Muscle of leg (tissue), 16 donors: ENCODE data around the gene ZNF391. TPM values are rescaled to one million over a fixed set of nuclear protein-coding genes. Genes with fewer than 3 reads are reported as not detected.
"Not testable (repeated sequence)": the region's sequence is repeated elsewhere in the genome, so short reads cannot be mapped to it uniquely, and the experiment has no call there.

Experiments
- DNase-seq: peaks from one replicate; pipeline ENCODE4 v3.0.0; 2013
- H3K27ac ChIP-seq: one replicate; pipeline ENCODE4 v1.5.1; 2013; ENCODE audit warnings: mild to moderate bottlenecking, low read length, control low read depth
- H3K27me3 ChIP-seq: one replicate; pipeline ENCODE4 v1.6.1; 2013; ENCODE audit warnings: low read length; ENCODE audit not compliant: control insufficient read depth, insufficient read depth
- H3K36me3 ChIP-seq: one replicate; pipeline ENCODE4 v1.6.1; 2013; ENCODE audit warnings: low read length; ENCODE audit not compliant: control insufficient read depth, insufficient read depth
- H3K4me1 ChIP-seq: one replicate; pipeline ENCODE4 v1.6.1; 2013; ENCODE audit warnings: low read length; ENCODE audit not compliant: control insufficient read depth, insufficient read depth
- H3K4me3 ChIP-seq: one replicate; pipeline ENCODE4 v1.5.1; 2013; ENCODE audit warnings: low read length, control low read depth
- H3K9me3 ChIP-seq: replicated peaks from 2 replicates; pipeline ENCODE4 v1.6.1; 2013; ENCODE audit warnings: low read depth, low read length; ENCODE audit not compliant: control insufficient read depth
- WGBS: methylation state at CpG from one replicate; pipeline ENCODE4 v1.1.5; 2013; ENCODE audit warnings: missing lambda C conversion rate; ENCODE audit not compliant: insufficient coverage; 5-methylcytosine and 5-hydroxymethylcytosine counted together
- long read RNA-seq, 11 donors: transcript quantifications; one replicate each; lab custom pipeline, GENCODE V29; 2026
- polyA plus RNA-seq, 8 donors: library from polyadenylated mRNA; unstranded; fragments of 120-200 nt; gene quantifications; one replicate each; pipeline versions ENCODE4 v1.2.1 to v1.2.3, GENCODE V29; 2013; ENCODE audit warnings: inconsistent platforms in 1 of 8, low replicate concordance in 1 of 8; ENCODE audit not compliant: insufficient read length in 8 of 8, insufficient read depth in 1 of 8
- total RNA-seq: library from RNA; stranded (reverse); fragments of 120-200 nt; gene quantifications from one replicate; pipeline ENCODE4 v1.2.4, GENCODE V29; 2013

Gene ZNF391
- total RNA-seq (3.0 TPM), polyA plus RNA-seq (1 to 10 TPM; 3.0 to 6.9 (median 4.6) TPM)
- long read RNA-seq, donor 1, full-length matches to known transcripts, result 1 of 1 reads
- long read RNA-seq, donor 1, partial matches to known transcripts, result 0 of 1 reads
- long read RNA-seq, donor 1, other reads (novel, unspliced or antisense), result 0 of 1 reads
- long read RNA-seq, donor 2, result 0 reads
- long read RNA-seq, donor 3, full-length matches to known transcripts, result 1 of 1 reads
- long read RNA-seq, donor 3, partial matches to known transcripts, result 0 of 1 reads
- long read RNA-seq, donor 3, other reads (novel, unspliced or antisense), result 0 of 1 reads
- long read RNA-seq, donor 4, result 0 reads
- long read RNA-seq, donor 5, partial matches to known transcripts, result 0 of 2 reads
- long read RNA-seq, donor 5, other reads (novel, unspliced or antisense), result 0 of 2 reads
- long read RNA-seq, donor 6, full-length matches to known transcripts, result 1 of 1 reads
- long read RNA-seq, donor 6, partial matches to known transcripts, result 0 of 1 reads
- long read RNA-seq, donor 6, other reads (novel, unspliced or antisense), result 0 of 1 reads
- long read RNA-seq, donor 7, result 0 reads
- long read RNA-seq, donor 8, full-length matches to known transcripts, result 2 of 2 reads
- long read RNA-seq, donor 8, partial matches to known transcripts, result 0 of 2 reads
- long read RNA-seq, donor 8, other reads (novel, unspliced or antisense), result 0 of 2 reads
- long read RNA-seq, donor 9, full-length matches to known transcripts, result 1 of 1 reads
- long read RNA-seq, donor 9, partial matches to known transcripts, result 0 of 1 reads
- long read RNA-seq, donor 9, other reads (novel, unspliced or antisense), result 0 of 1 reads
- long read RNA-seq, donor 10, full-length matches to known transcripts, result 1 of 1 reads
- long read RNA-seq, donor 10, partial matches to known transcripts, result 0 of 1 reads
- long read RNA-seq, donor 10, other reads (novel, unspliced or antisense), result 0 of 1 reads
- long read RNA-seq, donor 11, full-length matches to known transcripts, result 2 of 2 reads
- long read RNA-seq, donor 11, partial matches to known transcripts, result 0 of 2 reads
- long read RNA-seq, donor 11, other reads (novel, unspliced or antisense), result 0 of 2 reads

DNA sequence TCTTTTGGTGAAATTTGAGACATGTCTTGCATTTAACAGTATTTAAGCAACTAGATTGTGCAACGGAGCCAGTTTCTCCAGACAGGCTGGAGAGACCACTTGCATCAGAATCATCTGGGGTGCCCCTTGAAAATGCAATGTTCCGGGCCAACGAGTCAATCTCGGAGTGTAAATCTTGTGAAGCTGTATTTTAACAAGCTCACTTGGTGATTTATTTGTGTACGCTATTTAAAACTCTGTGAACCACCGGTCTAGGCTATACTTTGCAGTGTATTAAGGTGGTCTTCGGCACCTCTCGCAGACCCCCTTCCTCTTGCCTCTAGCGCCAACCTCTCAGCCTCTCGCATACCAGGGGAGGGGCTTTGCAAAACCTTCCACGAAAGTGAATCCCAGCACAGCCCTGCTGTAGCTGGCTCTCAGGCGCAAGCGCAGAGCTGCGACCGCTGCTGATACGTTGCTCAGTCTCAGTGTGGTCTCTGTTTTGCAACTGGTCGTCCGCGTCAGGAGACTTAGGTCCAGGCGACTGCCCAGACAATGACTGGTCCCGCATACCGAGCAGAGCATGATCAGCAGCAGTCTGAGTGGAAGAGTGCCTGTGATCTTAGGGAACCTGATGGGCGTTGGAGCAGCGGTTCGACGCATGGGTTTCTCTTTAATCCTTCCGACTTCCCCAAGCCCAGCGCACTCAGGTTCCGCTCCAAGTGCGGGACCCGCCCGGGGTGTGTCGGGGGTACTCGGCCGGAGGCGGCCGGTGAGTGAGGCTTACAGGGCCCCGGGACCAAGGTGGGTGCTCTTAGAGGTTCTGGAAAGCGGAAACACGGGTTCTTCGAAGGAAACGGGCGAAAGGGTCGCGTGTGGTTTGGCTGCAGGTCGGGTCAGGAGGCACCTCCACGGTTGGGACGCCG lies at the start of gene ZNF391:
Gene ZNF391 (plus strand): TSS at position 467 of the 905 bp plus-strand sequence. CDS start 11,612 bp downstream, outside the sequence.
- Histone ChIP-seq H3K27me3 (no peaks in the 10 kb centered on the region), H3K4me1 (no peaks in the 10 kb centered on the region), H3K27ac (peak within 1 kb of the TSS; percentile 90), H3K36me3 (no peaks in the 10 kb centered on the region), H3K4me3 (peak within 1 kb of the TSS; percentile 89), H3K9me3 (peaks cover under 1% of the 10 kb centered on the region)
- under 1% methylated on average over 39 of the region's 49 CpGs for WGBS
- peak; percentile 89 for DNase-seq

- Histone ChIP-seq H3K27ac (no peak overlapping the region), H3K4me3 (no peak overlapping the region), H3K27me3 (no peaks in the 10 kb centered on the region), H3K36me3 (no peaks in the 10 kb centered on the region), H3K4me1 (no peaks in the 10 kb centered on the region), H3K9me3 (peaks cover 1% of the 10 kb centered on the region)
- WGBS, result 100% methylated on average over 2 of the region's 4 CpGs
- no peak for DNase-seq
Measured at GRCh38 chr6:27352850-27353249, 35.7 kb upstream of the ZNF391 start.

GRCh38 chr6:27358786-27359185 lies 29.8 kb upstream of the ZNF391 start:
- Histone ChIP-seq H3K36me3 (no peaks in the 10 kb centered on the region), H3K4me3 (no peak overlapping the region)

GRCh38 chr6:27359231-27359630 lies 29.3 kb upstream of the ZNF391 start:
- DNase-seq, result no peak
- no CpG with 5 or more reads among the region's 1 CpG for WGBS
- no peak overlapping the region for H3K4me3 ChIP-seq
- no peaks in the 10 kb centered on the region for H3K27me3 ChIP-seq
- H3K36me3 ChIP-seq, result no peaks in the 10 kb centered on the region
- peaks cover 6% of the 10 kb centered on the region for H3K9me3 ChIP-seq
- H3K27ac ChIP-seq, result no peak overlapping the region
- no peaks in the 10 kb centered on the region for H3K4me1 ChIP-seq

More at GRCh38 chr6:27358786-27359185, 29.8 kb upstream of the ZNF391 start:
- no peaks in the 10 kb centered on the region for H3K27me3 ChIP-seq
- DNase-seq, result no peak
- no peaks in the 10 kb centered on the region for H3K4me1 ChIP-seq
- WGBS, result no CpG with 5 or more reads among the region's 2 CpGs
- H3K9me3 ChIP-seq, result peaks cover 6% of the 10 kb centered on the region
- no peak overlapping the region for H3K27ac ChIP-seq

DNA sequence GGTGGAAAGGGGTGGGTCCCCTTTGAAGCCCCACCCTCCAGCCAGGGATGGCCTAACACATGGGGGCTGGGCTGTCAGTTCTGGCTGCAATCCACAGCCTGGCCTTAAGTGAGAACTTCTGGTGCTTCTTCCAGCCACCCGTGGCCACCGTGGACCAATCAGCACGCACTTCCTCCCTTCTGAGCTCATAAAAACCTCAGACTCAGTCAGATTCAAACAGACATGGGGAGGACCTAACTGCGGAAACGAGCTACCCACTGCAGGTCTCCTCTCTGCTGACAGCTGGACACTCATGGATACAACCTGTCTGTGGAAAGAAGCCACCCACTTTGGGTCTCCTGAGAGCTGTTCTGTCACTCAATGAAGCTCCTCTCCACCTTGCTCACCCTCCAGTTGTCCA lies 20.4 kb upstream of the ZNF391 start:
- Histone ChIP-seq H3K27me3 (no peaks in the 10 kb centered on the region), H3K27ac (no peak overlapping the region), H3K4me1 (no peaks in the 10 kb centered on the region), H3K9me3 (no peaks in the 10 kb centered on the region), H3K4me3 (no peak overlapping the region), H3K36me3 (no peaks in the 10 kb centered on the region)
- no peak for DNase-seq
- WGBS, result 100% methylated on average over 5 of the region's 5 CpGs

GRCh38 chr6:27370391-27370790 lies 18.2 kb upstream of the ZNF391 start:
- Histone ChIP-seq H3K4me3 (no peak overlapping the region), H3K9me3 (no peaks in the 10 kb centered on the region), H3K36me3 (no peaks in the 10 kb centered on the region), H3K27ac (no peak overlapping the region), H3K4me1 (peaks cover 4% of the 10 kb centered on the region), H3K27me3 (peaks cover 8% of the 10 kb centered on the region)
- DNase-seq, result no peak
- WGBS, result no CpG with 5 or more reads among the region's 4 CpGs

DNA sequence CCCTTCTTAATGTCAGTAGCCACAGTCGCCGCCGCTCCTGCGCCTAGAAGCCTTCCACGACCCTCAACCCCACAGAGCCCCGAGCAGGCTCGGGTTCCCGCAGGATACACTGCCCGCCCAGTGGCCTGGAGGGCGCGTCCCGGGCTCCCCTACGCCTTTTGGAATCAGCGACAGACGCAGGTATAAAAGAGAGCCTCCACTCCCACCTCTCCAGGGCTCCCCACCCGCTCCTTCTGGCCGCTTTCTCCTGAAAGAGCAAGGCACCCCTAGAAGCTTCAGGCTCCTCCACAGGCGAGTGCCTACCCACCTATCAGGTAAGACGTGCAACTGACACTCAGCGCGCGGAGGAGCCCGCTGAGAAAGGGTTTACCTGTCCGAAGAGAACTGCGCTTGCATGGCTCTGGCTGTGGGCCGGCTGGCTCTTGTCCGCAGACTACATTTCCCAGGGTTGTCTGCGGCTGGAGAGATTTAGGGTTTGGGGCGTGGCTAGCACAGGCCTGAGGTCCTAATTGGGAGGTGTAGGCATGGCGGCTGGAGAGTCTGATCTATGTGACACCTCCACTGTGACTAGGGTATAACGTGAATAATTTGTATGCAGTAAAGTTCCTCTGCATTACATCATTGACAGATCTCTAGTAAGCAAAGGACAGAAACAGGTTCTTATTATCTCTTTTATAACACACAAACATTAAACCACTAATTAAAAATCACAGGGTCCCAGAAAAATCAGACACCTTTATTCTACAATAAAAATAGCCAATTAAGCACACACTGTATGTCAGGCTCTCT lies 13.5 kb upstream of the ZNF391 start:
- peak overlapping the region; percentile 35 for H3K27ac ChIP-seq
- H3K27me3 ChIP-seq, result peaks cover 8% of the 10 kb centered on the region
- peak overlapping the region; percentile 82 for H3K4me3 ChIP-seq
- H3K9me3 ChIP-seq, result no peaks in the 10 kb centered on the region
- peak; percentile 88 for DNase-seq
- H3K4me1 ChIP-seq, result peaks cover 4% of the 10 kb centered on the region
- no peaks in the 10 kb centered on the region for H3K36me3 ChIP-seq
- WGBS, result under 1% methylated on average over 26 of the region's 31 CpGs

- peak; percentile 14 for DNase-seq
- peaks cover 4% of the 10 kb centered on the region for H3K4me1 ChIP-seq
- H3K27ac ChIP-seq, result peak overlapping the region; percentile 35
- H3K4me3 ChIP-seq, result peak overlapping the region; percentile 82
- H3K36me3 ChIP-seq, result no peaks in the 10 kb centered on the region
- 46% methylated on average over 4 of the region's 7 CpGs for WGBS
- H3K9me3 ChIP-seq, result no peaks in the 10 kb centered on the region
- H3K27me3 ChIP-seq, result peaks cover 8% of the 10 kb centered on the region
Measured at GRCh38 chr6:27375613-27376079, 12.9 kb upstream of the ZNF391 start.

- not testable (repeated sequence) for H3K27ac ChIP-seq, H3K4me3 ChIP-seq, H3K4me1 ChIP-seq, H3K27me3 ChIP-seq, H3K36me3 ChIP-seq, H3K9me3 ChIP-seq, DNase-seq
- WGBS, result no CpG with 5 or more reads among the region's 4 CpGs
Measured at GRCh38 chr6:27378406-27378805, 10.2 kb upstream of the ZNF391 start.
